Neuronal stem cell (in vitro differentiated cells): ENCODE results near the gene CNTROB.

ENCODE experiments used
- DNase-seq: peaks from one replicate; pipeline ENCODE4 v3.0.0-alpha.2; 2013; ENCODE audit warnings: low spot score
- H2AFZ ChIP-seq: one replicate; pipeline ENCODE4 v1.6.1; 2013; ENCODE audit warnings: mild to moderate bottlenecking, low read length, inconsistent platforms
- H2AK5ac ChIP-seq: 2 replicates; pipeline ENCODE4 v1.6.1; 2013; ENCODE audit warnings: low read depth, mild to moderate bottlenecking, inconsistent platforms, low read length, moderate library complexity, mixed read lengths
- H2BK120ac ChIP-seq: 2 replicates; pipeline ENCODE4 v1.6.1; 2013; ENCODE audit warnings: low read depth, mild to moderate bottlenecking, inconsistent platforms, low read length, moderate library complexity, mixed read lengths
- H2BK12ac ChIP-seq: one replicate; pipeline ENCODE4 v1.6.1; 2013; ENCODE audit warnings: low read length, inconsistent platforms
- H2BK15ac ChIP-seq: 2 replicates; pipeline ENCODE4 v1.6.1; 2013; ENCODE audit warnings: mild to moderate bottlenecking, low read length, inconsistent platforms, mixed read lengths
- H2BK5ac ChIP-seq: one replicate; pipeline ENCODE4 v1.6.1; 2013; ENCODE audit warnings: inconsistent platforms, mild to moderate bottlenecking, low read length, moderate library complexity
- H3K14ac ChIP-seq: one replicate; pipeline ENCODE4 v1.6.1; 2013; ENCODE audit warnings: low read length, inconsistent platforms
- H3K18ac ChIP-seq: 2 replicates; pipeline ENCODE4 v1.6.1; 2013; ENCODE audit warnings: low read length, inconsistent platforms
- H3K23ac ChIP-seq: 2 replicates; pipeline ENCODE4 v1.6.1; 2013; ENCODE audit warnings: low read depth, mild to moderate bottlenecking, mixed read lengths, low read length, inconsistent platforms; ENCODE audit not compliant: poor library complexity
- H3K27ac ChIP-seq: replicated peaks from 3 replicates; pipeline ENCODE4 v1.5.1; 2013; ENCODE audit warnings: low read length, inconsistent platforms
- H3K27me3 ChIP-seq, 3 experiments: 2 replicates each; pipeline ENCODE4 v1.6.1; 2013; ENCODE audit warnings: low read length in 3 of 3, mild to moderate bottlenecking in 2 of 3, inconsistent platforms in 1 of 3, low read depth in 1 of 3, mixed read lengths in 1 of 3, moderate library complexity in 1 of 3; ENCODE audit not compliant: control insufficient read depth in 3 of 3, insufficient read depth in 3 of 3
- H3K36me3 ChIP-seq, 2 donors: replicated peaks in 1 of 2; 2 replicates each; pipeline ENCODE4 v1.6.1; 2013; ENCODE audit warnings: low read length in 2 of 2; ENCODE audit not compliant: control insufficient read depth in 2 of 2, insufficient read depth in 2 of 2
- H3K4ac ChIP-seq: 2 replicates; pipeline ENCODE4 v1.6.1; 2013; ENCODE audit warnings: inconsistent platforms, mild to moderate bottlenecking, low read length, moderate library complexity
- H3K4me1 ChIP-seq, 2 donors: 1 replicate in 1 of 2; 2 replicates in 1 of 2; pipeline ENCODE4 v1.6.1; 2013; ENCODE audit warnings: low read length in 2 of 2, low read depth in 1 of 2; ENCODE audit not compliant: control insufficient read depth in 2 of 2, insufficient read depth in 1 of 2
- H3K4me2 ChIP-seq: one replicate; pipeline ENCODE4 v1.6.1; 2013; ENCODE audit warnings: mild to moderate bottlenecking, low read length, inconsistent platforms; ENCODE audit not compliant: insufficient read depth, poor library complexity, severe bottlenecking
- H3K4me3 ChIP-seq, 2 donors: 2 replicates each; pipeline ENCODE4 v1.5.1; 2013; ENCODE audit warnings: low read length in 2 of 2, mild to moderate bottlenecking in 2 of 2, inconsistent platforms in 1 of 2, moderate library complexity in 1 of 2
- H3K79me1 ChIP-seq: one replicate; pipeline ENCODE4 v1.6.1; 2013; ENCODE audit warnings: low read depth, mild to moderate bottlenecking, inconsistent platforms, low read length, moderate library complexity
- H3K9ac ChIP-seq: one replicate; pipeline ENCODE4 v1.6.1; 2013; ENCODE audit warnings: mild to moderate bottlenecking, low read depth, low read length, inconsistent platforms; ENCODE audit not compliant: poor library complexity
- H3K9me3 ChIP-seq, 2 donors: replicated peaks in 1 of 2; 2 replicates each; pipeline versions ENCODE3 to v1.6.1; 2013; ENCODE audit warnings: low read length in 2 of 2, mild to moderate bottlenecking in 2 of 2, inconsistent platforms in 1 of 2, low read depth in 1 of 2, mixed read lengths in 1 of 2, moderate library complexity in 1 of 2; ENCODE audit not compliant: control insufficient read depth in 2 of 2, insufficient read depth in 1 of 2
- H4K8ac ChIP-seq: one replicate; pipeline ENCODE4 v1.6.1; 2013; ENCODE audit warnings: low read depth, mild to moderate bottlenecking, inconsistent platforms, low read length, moderate library complexity
- H4K91ac ChIP-seq: one replicate; pipeline ENCODE4 v1.6.1; 2013; ENCODE audit warnings: low read length, low read depth, mild to moderate bottlenecking, inconsistent platforms; ENCODE audit not compliant: poor library complexity
- WGBS, 2 donors: extraction: QIAGEN DNeasy Blood & Tissue Kit; methylation state at CpG; one replicate each; pipeline ENCODE4 v1.1.7; 2013; ENCODE audit warnings: missing lambda C conversion rate in 2 of 2, mixed read lengths in 1 of 2; ENCODE audit not compliant: insufficient read length in 2 of 2, insufficient replicate concordance in 1 of 2; ENCODE audit errors: extremely low coverage in 2 of 2; 5-methylcytosine and 5-hydroxymethylcytosine counted together

Gene CNTROB

GRCh38 chr17:7974638-7975131 lies 42.7 kb downstream of the CNTROB start:
- Histone ChIP-seq H3K36me3 (no peaks in the 10 kb centered on the region), H3K4me2 (no peak overlapping the region), H3K4me3 (no peak overlapping the region), H2AK5ac (no peak overlapping the region), H2AFZ (no peak overlapping the region), H3K9ac (no peak overlapping the region), H3K27me3 (peaks cover 0 to 2% (median 0%) of the 10 kb centered on the region in 3 experiments), H3K9me3 (peaks cover 0 to 13% of the 10 kb centered on the region in 2 donors), H4K8ac (no peak overlapping the region), H3K18ac (no peak overlapping the region), H3K23ac (no peak overlapping the region), H4K91ac (no peak overlapping the region), H3K14ac (no peak overlapping the region), H3K4me1 (no peaks in the 10 kb centered on the region), H2BK5ac (no peak overlapping the region), H3K4ac (no peak overlapping the region), H3K79me1 (no peaks in the 10 kb centered on the region), H2BK120ac (no peak overlapping the region), H2BK12ac (no peak overlapping the region), H3K27ac (no peak overlapping the region), H2BK15ac (no peak overlapping the region)
- no peak for DNase-seq

GRCh38 chr17:7977039-7977438 lies 45.0 kb downstream of the CNTROB start:
- no peaks in the 10 kb centered on the region for H3K27me3 ChIP-seq

GRCh38 chr17:7977805-7978204 lies 45.8 kb downstream of the CNTROB start:
- Histone ChIP-seq H3K27me3 (no peaks in the 10 kb centered on the region), H3K18ac (no peak overlapping the region), H3K14ac (no peak overlapping the region), H3K9ac (no peak overlapping the region), H2BK12ac (no peak overlapping the region), H3K23ac (no peak overlapping the region), H2BK5ac (no peak overlapping the region), H3K4me3 (no peak overlapping the region), H3K9me3 (peaks cover 0 to 13% of the 10 kb centered on the region in 2 donors), H3K4me1 (no peaks in the 10 kb centered on the region), H2AK5ac (no peak overlapping the region), H3K4me2 (no peak overlapping the region), H2AFZ (no peak overlapping the region), H3K27ac (no peak overlapping the region), H3K36me3 (no peaks in the 10 kb centered on the region), H4K8ac (no peak overlapping the region), H3K79me1 (no peaks in the 10 kb centered on the region), H4K91ac (no peak overlapping the region), H2BK120ac (no peak overlapping the region), H2BK15ac (no peak overlapping the region), H3K4ac (no peak overlapping the region)
- no CpG with 5 or more reads among the region's 5 CpGs for WGBS, 2 donors
- DNase-seq = no peak

More at GRCh38 chr17:7977039-7977438, 45.0 kb downstream of the CNTROB start:
- Histone ChIP-seq H3K79me1 (no peaks in the 10 kb centered on the region), H4K91ac (no peak overlapping the region), H2BK5ac (no peak overlapping the region), H3K4me2 (no peak overlapping the region), H4K8ac (no peak overlapping the region), H2BK15ac (no peak overlapping the region), H3K23ac (no peak overlapping the region), H2BK12ac (no peak overlapping the region), H3K4me1 (no peaks in the 10 kb centered on the region), H3K18ac (no peak overlapping the region), H3K9ac (no peak overlapping the region), H3K27ac (no peak overlapping the region), H3K36me3 (no peaks in the 10 kb centered on the region), H3K4ac (no peak overlapping the region), H2AFZ (no peak overlapping the region), H2BK120ac (no peak overlapping the region), H3K9me3 (peaks cover 0 to 13% of the 10 kb centered on the region in 2 donors), H2AK5ac (no peak overlapping the region), H3K14ac (no peak overlapping the region), H3K4me3 (no peak overlapping the region)
- no peak for DNase-seq
- no CpG with 5 or more reads among the region's 4 CpGs for WGBS, 2 donors

GRCh38 chr17:7982173-7982572 lies 50.2 kb downstream of the CNTROB start:
- Histone ChIP-seq H3K9me3 (no peaks in the 10 kb centered on the region), H3K18ac (no peak overlapping the region), H3K36me3 (no peaks in the 10 kb centered on the region), H3K79me1 (no peaks in the 10 kb centered on the region), H3K23ac (no peak overlapping the region), H4K91ac (no peak overlapping the region), H3K4ac (no peak overlapping the region), H2AK5ac (no peak overlapping the region), H3K4me2 (no peak overlapping the region), H3K27ac (no peak overlapping the region), H3K27me3 (no peaks in the 10 kb centered on the region), H4K8ac (no peak overlapping the region), H2BK12ac (no peak overlapping the region), H3K9ac (no peak overlapping the region), H2BK120ac (no peak overlapping the region), H3K4me1 (no peaks in the 10 kb centered on the region), H2BK15ac (no peak overlapping the region), H3K4me3 (no peak overlapping the region), H3K14ac (no peak overlapping the region), H2BK5ac (no peak overlapping the region), H2AFZ (no peak overlapping the region)
- DNase-seq = no peak
- no CpG with 5 or more reads among the region's 7 CpGs for WGBS, 2 donors
